Astrocyte of the spinal cord (primary cell): Measurements from ENCODE around the gene BICD1.

ENCODE experiments used
- DNase-seq: peaks from one replicate; pipeline ENCODE4 v3.0.0; 2011; ENCODE audit warnings: low read depth, low spot score
- H3K4me3 ChIP-seq: 2 replicates; pipeline ENCODE4 v1.5.1; 2011; ENCODE audit warnings: low read depth, mild to moderate bottlenecking, low read length, moderate library complexity
- in situ Hi-C: cut with HindIII; loops from 2 replicates; pipeline ENCODE4 v1.10.0; 2017; ENCODE audit warnings: low sequenced_read_pairs
- TF ChIP-seq, protein P1 (sequence below): IDR thresholded peaks from 2 replicates; pipeline ENCODE4 v1.5.1; 2012; ENCODE audit warnings: low read depth, mild to moderate bottlenecking, low read length, inconsistent platforms

Gene BICD1

DNA sequence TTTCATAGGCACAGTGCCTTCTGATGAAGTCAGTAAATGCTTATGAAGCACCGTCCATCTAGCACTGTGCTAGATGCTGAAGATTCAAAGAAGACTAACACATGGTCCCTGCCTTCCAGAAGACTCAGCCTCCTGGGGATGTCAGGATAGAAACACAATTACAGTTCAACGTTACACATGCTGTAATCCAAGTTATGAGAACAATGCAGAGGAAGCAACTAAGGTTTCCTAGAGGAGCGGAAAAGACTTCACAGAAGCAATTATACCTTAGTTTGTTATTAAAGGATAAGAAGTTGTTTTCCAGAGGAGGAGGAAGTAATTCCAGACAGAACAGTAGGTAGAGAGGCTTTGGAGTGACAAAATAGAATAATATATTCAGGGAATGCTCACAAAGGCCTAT lies 225.8 kb downstream of the BICD1 start:
- in situ Hi-C loops, result no loop called here
- DNase-seq, result no peak
- no peak overlapping the region for H3K4me3 ChIP-seq
- TF ChIP-seq, protein P1, sequence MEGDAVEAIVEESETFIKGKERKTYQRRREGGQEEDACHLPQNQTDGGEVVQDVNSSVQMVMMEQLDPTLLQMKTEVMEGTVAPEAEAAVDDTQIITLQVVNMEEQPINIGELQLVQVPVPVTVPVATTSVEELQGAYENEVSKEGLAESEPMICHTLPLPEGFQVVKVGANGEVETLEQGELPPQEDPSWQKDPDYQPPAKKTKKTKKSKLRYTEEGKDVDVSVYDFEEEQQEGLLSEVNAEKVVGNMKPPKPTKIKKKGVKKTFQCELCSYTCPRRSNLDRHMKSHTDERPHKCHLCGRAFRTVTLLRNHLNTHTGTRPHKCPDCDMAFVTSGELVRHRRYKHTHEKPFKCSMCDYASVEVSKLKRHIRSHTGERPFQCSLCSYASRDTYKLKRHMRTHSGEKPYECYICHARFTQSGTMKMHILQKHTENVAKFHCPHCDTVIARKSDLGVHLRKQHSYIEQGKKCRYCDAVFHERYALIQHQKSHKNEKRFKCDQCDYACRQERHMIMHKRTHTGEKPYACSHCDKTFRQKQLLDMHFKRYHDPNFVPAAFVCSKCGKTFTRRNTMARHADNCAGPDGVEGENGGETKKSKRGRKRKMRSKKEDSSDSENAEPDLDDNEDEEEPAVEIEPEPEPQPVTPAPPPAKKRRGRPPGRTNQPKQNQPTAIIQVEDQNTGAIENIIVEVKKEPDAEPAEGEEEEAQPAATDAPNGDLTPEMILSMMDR, result no peak

DNA sequence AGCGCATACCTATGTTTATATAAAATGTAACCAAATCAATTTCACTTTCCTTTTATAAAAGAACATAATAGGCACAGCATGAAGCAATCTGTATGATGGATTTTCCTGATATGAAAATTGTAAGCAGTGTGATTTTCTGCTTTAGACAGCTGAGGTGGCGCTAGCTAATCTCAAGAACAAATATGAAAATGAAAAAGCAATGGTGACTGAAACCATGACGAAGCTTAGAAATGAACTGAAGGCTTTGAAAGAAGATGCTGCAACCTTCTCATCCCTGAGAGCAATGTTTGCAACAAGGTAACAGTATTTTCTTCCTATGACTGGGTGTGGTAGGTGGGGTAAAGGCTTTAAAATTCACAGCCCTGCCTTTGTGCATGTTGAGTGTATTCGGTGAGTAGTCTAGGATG lies 227.7 kb downstream of the BICD1 start:
- no peak overlapping the region for H3K4me3 ChIP-seq
- TF ChIP-seq, protein P1, result no peak
- in situ Hi-C loops, result no loop called here
- no peak for DNase-seq

DNA sequence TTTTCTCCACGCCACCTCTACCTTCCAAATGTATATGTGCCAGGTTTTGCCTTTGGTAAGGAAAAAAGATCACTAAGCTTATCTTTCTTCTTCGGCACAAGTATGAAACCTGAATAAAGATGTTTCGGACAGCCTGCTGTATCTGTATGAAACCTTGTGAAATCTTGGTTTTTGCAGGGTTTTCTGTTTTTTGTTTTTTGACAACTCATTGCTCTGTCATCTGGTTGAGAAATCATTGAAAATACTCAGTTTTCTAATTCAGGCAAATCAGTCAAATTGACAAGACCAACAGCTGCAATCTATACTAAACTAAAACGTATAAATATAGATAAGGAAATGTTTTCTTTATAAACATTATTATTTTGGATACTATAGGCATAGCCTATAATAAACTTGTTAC lies 229.6 kb downstream of the BICD1 start:
- no peak overlapping the region for H3K4me3 ChIP-seq
- TF ChIP-seq, protein P1, result no peak
- no peak for DNase-seq
- in situ Hi-C loops, result no loop called here

DNA sequence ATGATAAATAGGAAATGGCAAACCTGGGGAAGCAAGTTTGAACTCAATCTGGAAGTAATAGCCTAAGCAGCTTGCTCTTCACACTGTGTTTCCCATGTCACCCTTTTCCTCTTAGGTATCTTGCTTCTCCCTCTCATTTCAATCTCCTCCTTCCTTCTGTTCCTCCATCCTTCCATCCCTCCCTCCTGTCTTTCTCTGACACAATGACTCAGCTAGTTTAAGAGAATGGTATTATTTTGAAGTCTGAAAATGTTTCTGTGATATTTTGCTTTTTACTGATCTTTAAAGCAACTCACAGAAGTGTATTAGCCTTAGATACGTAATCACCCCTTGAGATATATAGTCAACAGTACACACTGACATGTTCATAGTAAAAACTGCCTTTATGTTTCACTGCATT lies 236.8 kb downstream of the BICD1 start:
- TF ChIP-seq, protein P1, result no peak
- DNase-seq, result no peak
- in situ Hi-C loops, result no loop called here
- no peak overlapping the region for H3K4me3 ChIP-seq

DNA sequence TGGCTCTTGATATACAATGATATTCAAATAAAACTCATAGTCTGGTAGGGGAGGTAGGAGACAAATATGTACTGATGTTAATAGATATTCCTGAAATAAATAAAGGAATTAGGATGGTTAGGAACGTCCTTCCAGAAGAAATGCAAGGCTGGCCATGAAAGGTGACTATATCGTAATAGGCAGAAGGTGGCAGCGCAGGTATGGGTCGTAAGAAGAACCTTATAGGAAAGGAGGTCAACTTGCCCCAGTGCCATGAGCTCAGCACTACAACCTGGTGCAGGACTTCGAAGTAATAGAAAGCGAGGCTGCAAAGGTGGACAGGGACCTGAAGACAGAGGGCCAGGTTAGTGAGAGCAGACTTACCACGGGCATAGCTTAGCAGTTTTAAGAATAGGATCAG lies 237.4 kb downstream of the BICD1 start:
- TF ChIP-seq, protein P1, result no peak
- no peak for DNase-seq
- in situ Hi-C loops, result no loop called here
- no peak overlapping the region for H3K4me3 ChIP-seq

DNA sequence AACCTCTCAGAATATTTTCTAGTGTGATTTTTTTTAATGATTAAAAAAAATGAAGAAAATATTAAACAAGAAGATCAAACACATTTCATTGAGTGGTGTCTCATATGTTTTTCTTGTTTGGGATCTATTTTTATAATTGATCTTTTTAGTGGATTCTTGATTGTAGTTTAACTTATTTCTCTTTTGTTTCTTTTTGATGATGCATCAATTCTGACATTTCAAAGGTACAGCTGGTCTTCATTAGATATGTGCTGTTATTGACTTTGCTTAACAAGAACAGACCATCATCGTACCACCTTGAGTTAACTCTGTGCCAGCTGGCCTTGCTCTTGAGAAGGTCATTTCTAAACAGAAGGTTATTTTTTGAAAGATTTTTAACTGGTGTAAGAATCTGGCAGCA lies 246.9 kb downstream of the BICD1 start:
- H3K4me3 ChIP-seq, result no peak overlapping the region
- in situ Hi-C loops, result no loop called here
- TF ChIP-seq, protein P1, result no peak
- no peak for DNase-seq
